GM12865 (cell line): Measurements from ENCODE around the gene RAPGEF1.

Source experiments
- DNase-seq: peaks from one replicate; pipeline ENCODE4 v3.0.0; 2010; ENCODE audit warnings: low read depth
- H3K4me3 ChIP-seq: 2 replicates; pipeline ENCODE4 v1.5.1; 2011; ENCODE audit warnings: mild to moderate bottlenecking, low read depth, low read length, control low read depth
- TF ChIP-seq, protein P1 (sequence below): IDR thresholded peaks from 2 replicates; pipeline ENCODE4 v1.5.1; 2011; ENCODE audit warnings: low read length, control low read depth, low read depth, inconsistent platforms; ENCODE audit not compliant: insufficient read depth; ENCODE audit errors: missing control alignments

Gene RAPGEF1

DNA sequence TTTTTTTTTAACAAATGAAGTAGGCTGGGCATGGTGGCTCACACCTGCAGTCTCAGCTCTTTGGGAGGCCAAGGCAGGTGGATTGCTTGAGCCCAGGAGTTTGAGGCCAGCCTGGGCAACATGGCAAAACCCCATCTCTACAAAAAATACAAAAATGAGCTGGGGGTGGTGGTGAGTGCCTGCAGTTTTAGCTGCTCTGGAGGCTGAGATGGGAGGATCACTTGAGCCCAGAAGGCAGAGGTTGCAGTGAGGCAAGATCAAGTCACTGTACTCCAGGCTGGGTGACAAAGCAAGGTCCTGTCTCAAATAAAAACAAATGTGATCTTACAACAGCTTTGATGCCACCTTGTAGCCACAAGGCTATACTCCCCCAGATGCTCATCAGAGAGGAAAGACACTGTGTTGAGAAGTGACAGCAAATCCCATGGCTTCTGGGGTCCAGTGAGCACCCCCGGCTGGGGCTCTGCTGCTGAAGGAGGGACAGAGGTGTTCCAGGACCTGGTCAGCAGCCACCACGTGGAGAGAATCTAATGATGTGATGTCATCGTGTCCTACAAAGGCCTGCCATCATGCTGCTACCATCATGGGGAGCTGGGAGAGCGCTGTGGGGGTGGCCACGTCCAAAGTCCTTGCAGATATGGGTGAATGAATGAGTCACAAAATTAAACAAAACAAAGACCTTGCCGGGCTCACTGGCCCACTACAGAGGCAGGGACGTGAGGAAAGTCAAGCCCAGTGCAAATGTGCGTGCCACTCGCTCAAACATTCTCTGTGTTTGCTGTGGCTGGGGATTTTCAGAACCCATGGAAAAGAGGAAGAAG is 133.9 kb downstream of the RAPGEF1 start:
- DNase-seq = no peak
- TF ChIP-seq, protein P1, sequence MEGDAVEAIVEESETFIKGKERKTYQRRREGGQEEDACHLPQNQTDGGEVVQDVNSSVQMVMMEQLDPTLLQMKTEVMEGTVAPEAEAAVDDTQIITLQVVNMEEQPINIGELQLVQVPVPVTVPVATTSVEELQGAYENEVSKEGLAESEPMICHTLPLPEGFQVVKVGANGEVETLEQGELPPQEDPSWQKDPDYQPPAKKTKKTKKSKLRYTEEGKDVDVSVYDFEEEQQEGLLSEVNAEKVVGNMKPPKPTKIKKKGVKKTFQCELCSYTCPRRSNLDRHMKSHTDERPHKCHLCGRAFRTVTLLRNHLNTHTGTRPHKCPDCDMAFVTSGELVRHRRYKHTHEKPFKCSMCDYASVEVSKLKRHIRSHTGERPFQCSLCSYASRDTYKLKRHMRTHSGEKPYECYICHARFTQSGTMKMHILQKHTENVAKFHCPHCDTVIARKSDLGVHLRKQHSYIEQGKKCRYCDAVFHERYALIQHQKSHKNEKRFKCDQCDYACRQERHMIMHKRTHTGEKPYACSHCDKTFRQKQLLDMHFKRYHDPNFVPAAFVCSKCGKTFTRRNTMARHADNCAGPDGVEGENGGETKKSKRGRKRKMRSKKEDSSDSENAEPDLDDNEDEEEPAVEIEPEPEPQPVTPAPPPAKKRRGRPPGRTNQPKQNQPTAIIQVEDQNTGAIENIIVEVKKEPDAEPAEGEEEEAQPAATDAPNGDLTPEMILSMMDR = no peak
- no peak overlapping the region for H3K4me3 ChIP-seq

DNA sequence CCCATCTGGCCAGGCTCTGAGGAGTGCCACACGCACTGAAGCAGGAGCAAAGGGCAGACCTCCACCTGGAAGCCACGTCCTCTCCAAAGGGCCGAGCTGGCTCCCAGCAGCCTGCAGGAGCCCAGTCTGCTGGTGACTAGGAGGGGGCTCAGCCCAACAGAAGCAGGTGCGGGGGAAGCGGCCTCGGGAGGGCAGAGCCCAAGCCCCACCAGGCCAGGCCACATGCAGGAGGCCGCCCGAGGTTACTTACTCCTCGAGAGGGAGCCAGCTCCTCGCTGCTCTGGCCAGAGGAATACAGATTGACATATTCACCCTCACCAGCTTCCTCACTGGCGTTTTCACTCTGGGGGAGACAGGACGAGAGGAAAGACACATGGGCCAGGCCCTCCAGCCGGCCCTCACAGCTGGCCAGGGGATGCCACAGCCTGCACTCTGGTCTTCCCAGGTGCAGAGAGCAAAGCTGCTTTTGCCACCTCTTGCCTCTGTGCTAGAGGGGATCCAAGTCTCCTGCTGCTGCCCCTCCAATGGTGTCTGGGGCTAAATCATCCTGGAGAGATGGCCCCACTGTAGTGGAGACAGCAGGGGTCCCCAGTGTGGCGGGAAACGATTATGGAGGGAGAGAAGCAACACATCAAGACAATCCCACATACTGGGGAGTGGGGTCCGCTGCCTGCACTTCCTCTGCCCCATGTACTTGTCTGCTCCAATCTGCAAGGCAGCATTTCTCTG is 136.0 kb downstream of the RAPGEF1 start:
- TF ChIP-seq, protein P1 = no peak
- no peak overlapping the region for H3K4me3 ChIP-seq
- DNase-seq = no peak

DNA sequence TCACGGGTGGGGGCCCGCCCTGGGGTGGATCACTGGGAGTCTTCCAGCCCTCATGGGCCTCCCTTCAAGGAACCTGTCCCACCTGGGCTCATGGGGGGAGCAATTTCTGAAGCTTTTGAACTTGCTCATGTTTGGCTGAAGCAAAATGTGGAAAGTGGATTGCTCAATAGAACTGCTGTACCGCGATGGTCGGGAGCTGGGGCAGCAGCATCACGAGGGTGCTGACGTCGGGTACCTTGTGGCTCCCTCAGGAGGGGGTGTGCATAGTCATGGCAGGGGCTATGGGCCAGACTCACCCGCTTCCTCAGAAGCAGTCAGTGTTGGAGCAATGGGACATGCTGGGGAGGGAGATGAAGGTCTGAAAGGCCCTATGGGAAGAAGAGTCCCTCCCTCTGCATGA is 136.7 kb downstream of the RAPGEF1 start:
- TF ChIP-seq, protein P1 = no peak
- H3K4me3 ChIP-seq = no peak overlapping the region
- no peak for DNase-seq

DNA sequence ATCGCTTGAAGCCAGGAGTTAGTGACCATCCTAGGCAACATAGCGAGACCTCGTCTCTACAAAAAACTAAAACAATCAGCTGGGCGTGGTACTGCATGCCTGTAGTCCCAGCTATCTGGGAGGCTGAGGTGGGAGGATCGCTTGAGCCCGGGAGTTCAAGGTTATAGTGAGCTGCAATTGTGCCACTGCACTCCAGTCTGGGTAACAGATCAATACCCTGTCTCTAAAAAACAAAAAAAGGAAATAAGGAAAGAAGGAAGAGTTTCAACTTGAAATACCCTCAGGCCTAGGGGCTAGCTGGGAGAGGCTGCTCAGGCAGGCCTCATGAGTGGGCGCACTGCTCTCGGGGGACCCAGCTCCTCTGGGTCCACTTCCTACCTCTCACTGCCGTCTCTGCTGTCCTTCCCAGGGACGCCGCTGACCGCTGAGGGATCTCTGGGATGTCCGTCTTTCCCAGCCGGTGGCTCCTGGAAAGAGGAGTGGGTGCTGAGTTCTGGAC is 138.1 kb downstream of the RAPGEF1 start:
- no peak for DNase-seq
- TF ChIP-seq, protein P1 = no peak

DNA sequence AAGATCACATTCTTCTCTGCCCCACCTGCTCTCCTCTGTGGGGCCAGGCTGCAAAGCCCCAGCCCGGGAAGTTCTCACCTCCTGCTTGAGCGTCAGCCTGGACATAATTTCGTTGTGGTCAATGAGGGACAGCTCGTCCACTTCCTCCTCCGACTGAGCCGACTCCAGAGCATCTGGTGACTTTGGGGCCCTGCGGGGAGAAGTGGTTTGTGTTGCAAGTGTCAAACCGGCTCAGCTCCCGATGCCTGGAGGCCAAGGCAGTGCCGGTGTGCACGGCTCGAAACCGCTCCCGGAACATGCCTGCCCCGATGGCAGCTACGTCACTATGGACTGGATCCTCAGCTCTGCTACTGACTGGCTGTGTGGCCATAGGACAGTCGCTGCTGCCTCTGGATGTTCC is 141.8 kb downstream of the RAPGEF1 start:
- DNase-seq = no peak
- H3K4me3 ChIP-seq = no peak overlapping the region
- TF ChIP-seq, protein P1 = no peak

More for the DNA sequence above, 138.1 kb downstream of the RAPGEF1 start:
- H3K4me3 ChIP-seq = no peak overlapping the region

- no peak overlapping the region for H3K4me3 ChIP-seq
- TF ChIP-seq, protein P1 = no peak
- DNase-seq = no peak
Measured at GRCh38 chr9:131597246-131597645, 142.6 kb downstream of the RAPGEF1 start.

- no peak overlapping the region for H3K4me3 ChIP-seq
- TF ChIP-seq, protein P1 = no peak
- DNase-seq = no peak
Measured at GRCh38 chr9:131596430-131596743, 143.5 kb downstream of the RAPGEF1 start.
